ENCODE results near the gene FAM107B.

Gene FAM107B

GRCh38 chr10:14560274-14560673 lies 214.4 kb downstream of the FAM107B start:
- DNase-seq (ENCODE audit: extremely low read depth, low read depth): no peak
- H3K4me3 ChIP-seq (replicated peaks; ENCODE audit: low read depth, low read length): no peak overlapping the region
- TF ChIP-seq CTCF (IDR thresholded peaks at IDR 0.05; ENCODE audit: low read depth, low read length, missing control alignments): no peak

GRCh38 chr10:14558025-14558424 lies 216.7 kb downstream of the FAM107B start:
- TF ChIP-seq CTCF (IDR thresholded peaks at IDR 0.05; ENCODE audit: low read depth, low read length, missing control alignments): no peak
- no peak for DNase-seq (ENCODE audit: extremely low read depth, low read depth)

GRCh38 chr10:14557567-14557966 lies 217.1 kb downstream of the FAM107B start:
- H3K4me3 ChIP-seq (replicated peaks; ENCODE audit: low read depth, low read length): no peak overlapping the region
- no peak for DNase-seq (ENCODE audit: extremely low read depth, low read depth)
- no peak for TF ChIP-seq CTCF (IDR thresholded peaks at IDR 0.05; ENCODE audit: low read depth, low read length, missing control alignments)

More at GRCh38 chr10:14558025-14558424, 216.7 kb downstream of the FAM107B start:
- no peak overlapping the region for H3K4me3 ChIP-seq (replicated peaks; ENCODE audit: low read depth, low read length)

- DNase-seq (ENCODE audit: extremely low read depth, low read depth): no peak
- no peak overlapping the region for H3K4me3 ChIP-seq (replicated peaks; ENCODE audit: low read depth, low read length)
- no peak for TF ChIP-seq CTCF (IDR thresholded peaks at IDR 0.05; ENCODE audit: low read depth, low read length, missing control alignments)
These were observed 218.3 kb downstream of the FAM107B start for GRCh38 chr10:14556285-14556956.

GRCh38 chr10:14555807-14556206 lies 218.9 kb downstream of the FAM107B start:
- no peak overlapping the region for H3K4me3 ChIP-seq (replicated peaks; ENCODE audit: low read depth, low read length)
- no peak for TF ChIP-seq CTCF (IDR thresholded peaks at IDR 0.05; ENCODE audit: low read depth, low read length, missing control alignments)
- no peak for DNase-seq (ENCODE audit: extremely low read depth, low read depth)

- H3K4me3 ChIP-seq (replicated peaks; ENCODE audit: low read depth, low read length): no peak overlapping the region
- DNase-seq (ENCODE audit: extremely low read depth, low read depth): no peak
- no peak for TF ChIP-seq CTCF (IDR thresholded peaks at IDR 0.05; ENCODE audit: low read depth, low read length, missing control alignments)
These were observed 220.0 kb downstream of the FAM107B start for GRCh38 chr10:14554491-14555205.

Data from HFF-Myc (cell line).